GM19467 (cell line): Measurements from ENCODE around the gene COX6B1.
A peak's percentile ranks its signal among the peaks of the same experiment; 100 is the strongest.
"Not testable (repeated sequence)": the region's sequence is repeated elsewhere in the genome, so short reads cannot be mapped to it uniquely, and the experiment has no call there.

Experiments
- ATAC-seq: cut with Tn5 transposase; IDR thresholded peaks from one replicate; pipeline ENCODE4 v1.9.1; 2021; ENCODE audit warnings: mild to moderate bottlenecking, moderate library complexity; ENCODE audit not compliant: unreplicated experiment

Gene COX6B1

DNA sequence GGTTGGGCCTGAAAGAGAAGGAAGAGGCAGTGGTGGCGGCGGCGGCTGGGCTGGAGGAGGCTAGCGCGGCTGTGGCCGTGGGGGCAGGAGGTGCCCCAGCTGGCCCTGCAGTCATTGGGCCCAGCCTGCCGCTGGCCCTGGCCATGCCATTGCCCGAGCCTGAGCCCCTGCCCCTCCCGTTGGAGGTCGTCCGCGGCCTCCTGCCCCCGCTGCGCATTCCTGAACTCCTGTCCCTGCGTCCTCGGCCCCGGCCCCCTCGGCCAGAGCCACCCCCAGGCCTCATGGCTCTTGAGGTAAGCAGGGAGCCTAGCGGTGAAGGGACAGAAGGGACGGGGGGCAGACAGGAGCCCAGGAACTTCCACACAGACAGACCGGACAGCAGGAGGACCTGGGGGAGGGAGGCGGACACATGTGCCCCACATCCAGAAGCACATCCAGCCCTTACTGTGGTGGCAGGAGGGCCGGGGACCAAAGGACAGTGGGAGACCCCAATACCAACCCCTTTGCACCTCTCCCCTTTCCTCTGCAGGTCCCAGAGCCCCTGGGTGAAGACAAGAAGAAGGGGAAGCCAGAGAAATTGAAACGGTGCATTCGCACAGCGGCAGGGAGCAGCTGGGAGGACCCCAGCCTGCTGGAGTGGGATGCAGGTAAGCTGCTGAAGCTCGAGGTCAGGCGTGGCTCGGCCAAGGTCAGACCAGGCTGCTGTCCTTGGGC, 14.2 kb upstream of the COX6B1 start:
- ATAC-seq = no peak

DNA sequence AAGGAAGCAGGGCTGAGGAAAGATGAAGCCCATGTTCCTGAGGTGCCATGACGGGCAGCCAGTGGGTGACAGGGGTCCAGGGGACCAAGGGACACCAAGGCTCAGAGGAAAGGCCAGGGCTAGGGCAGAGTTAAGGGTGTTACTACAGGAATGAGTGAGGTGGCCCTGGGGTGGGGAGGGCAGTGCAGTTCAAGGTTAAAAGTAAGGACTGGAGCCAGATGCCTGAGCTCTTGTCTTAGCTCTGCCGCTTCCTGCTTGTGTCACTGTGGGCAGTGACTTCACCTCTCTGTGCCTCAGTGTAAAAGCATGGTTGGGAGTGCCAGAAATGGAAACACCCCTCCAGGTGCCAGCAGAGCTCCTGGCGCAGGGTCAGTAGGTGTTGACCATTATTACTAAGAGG, 11.5 kb upstream of the COX6B1 start:
- ATAC-seq = no peak

DNA sequence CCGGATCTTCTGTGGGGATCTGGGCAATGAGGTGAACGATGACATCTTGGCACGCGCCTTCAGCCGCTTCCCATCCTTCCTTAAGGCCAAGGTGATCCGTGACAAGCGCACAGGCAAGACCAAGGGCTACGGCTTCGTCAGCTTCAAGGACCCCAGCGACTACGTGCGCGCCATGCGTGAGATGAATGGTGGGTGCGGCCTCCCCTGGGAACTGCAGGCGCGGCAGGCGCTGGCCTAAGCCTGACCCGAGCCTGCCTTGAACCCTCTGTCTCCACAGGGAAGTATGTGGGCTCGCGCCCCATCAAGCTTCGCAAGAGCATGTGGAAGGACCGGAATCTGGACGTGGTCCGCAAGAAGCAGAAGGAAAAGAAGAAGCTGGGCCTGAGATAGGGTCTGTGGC, 11.0 kb upstream of the COX6B1 start:
- no peak for ATAC-seq

DNA sequence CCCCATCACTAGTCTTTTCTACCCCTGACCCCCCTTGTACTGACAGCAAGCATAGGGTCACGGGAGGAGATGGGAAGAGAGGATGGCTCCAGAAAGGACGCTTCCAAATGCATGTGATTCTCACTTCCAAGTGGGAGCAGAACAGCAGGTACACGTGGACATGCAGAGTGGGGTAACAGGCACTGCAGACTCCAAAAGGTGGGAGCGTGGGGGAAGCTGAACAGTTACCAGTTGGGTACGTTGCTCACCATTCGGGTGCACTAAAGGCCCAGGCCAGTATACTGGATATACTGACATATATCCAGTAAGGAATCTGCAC, 8.8 kb upstream of the COX6B1 start:
- ATAC-seq = no peak

DNA sequence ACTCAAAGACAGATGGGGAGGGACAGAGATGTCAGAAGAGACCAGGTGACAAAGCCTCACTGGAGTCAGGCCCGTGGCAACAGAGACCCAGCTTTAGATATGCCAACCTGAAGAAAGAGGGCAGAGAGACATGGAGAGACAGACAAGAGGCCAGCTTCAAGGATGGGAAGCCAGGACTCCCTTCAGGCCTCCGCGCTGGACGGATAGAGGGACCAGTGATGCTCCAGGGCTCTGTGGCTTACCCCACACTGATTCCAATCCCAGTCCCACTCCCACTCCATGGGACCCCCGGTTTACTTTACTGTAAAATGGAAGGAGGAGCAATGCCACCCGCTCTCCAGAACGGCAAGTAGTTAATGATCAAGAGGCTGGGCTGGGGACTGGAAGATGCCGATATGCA, 8.3 kb upstream of the COX6B1 start:
- ATAC-seq = no peak

DNA sequence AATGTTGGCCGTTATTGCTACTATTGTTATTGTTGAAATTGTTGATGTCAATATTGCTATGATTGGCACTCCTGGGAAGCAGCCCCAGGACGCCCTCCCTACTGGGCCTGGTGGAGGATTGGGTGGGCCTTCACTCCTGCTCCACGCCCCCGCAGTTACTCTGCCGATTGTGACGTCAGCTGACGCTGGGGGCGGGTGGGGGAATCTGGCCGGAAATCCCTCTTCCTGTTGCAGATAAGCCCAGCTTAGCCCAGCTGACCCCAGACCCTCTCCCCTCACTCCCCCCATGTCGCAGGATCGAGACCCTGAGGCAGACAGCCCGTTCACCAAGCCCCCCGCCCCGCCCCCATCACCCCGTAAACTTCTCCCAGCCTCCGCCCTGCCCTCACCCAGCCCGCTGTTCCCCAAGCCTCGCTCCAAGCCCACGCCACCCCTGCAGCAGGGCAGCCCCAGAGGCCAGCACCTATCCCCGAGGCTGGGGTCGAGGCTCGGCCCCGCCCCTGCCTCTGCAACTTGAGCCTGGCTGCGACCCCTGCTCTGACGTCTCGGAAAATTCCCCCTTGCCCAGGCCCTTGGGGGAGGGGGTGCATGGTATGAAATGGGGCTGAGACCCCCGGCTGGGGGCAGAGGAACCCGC, 6.5 kb upstream of the COX6B1 start, which contains the start of gene ETV2:
ETV2 (plus strand) TSS at position 231 of the 637 bp plus-strand sequence. CDS start 716 bp downstream, outside the sequence.
- ATAC-seq = no peak

DNA sequence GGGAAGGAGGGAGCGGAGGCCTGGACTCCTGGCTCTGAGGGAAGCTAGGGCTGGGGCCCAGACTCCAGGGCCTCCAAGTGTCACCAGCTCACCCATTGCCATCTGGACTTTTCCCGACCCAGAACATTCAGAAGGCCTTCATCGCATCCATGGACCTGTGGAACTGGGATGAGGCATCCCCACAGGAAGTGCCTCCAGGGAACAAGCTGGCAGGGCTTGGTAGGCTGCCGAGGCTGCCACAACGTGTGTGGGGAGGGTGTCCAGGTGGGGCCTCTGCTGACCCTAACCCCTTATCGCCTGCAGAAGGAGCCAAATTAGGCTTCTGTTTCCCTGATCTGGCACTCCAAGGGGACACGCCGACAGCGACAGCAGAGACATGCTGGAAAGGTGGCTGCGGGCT, 5.8 kb upstream of the COX6B1 start:
- no peak for ATAC-seq

DNA sequence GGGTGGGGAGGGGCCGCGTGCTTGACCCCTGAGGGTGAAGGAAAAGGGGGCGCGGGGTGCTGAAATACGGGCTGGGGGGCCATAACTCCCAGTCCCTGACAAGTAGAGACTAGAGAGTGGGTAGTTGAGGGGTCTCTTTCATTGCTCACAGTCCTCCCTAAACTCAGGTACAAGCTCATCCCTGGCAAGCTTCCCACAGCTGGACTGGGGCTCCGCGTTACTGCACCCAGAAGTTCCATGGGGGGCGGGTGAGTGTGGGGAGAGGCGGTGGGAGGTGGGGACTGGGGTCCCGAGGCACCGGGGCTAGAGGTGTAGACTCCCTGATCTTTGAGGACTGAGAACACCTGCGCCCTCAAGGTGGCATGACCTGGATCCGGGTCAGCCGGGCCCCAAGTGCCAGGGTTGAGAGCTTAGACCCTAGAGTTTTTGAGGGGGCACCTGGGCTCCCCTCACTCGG, 5.3 kb upstream of the COX6B1 start:
- no peak for ATAC-seq

DNA sequence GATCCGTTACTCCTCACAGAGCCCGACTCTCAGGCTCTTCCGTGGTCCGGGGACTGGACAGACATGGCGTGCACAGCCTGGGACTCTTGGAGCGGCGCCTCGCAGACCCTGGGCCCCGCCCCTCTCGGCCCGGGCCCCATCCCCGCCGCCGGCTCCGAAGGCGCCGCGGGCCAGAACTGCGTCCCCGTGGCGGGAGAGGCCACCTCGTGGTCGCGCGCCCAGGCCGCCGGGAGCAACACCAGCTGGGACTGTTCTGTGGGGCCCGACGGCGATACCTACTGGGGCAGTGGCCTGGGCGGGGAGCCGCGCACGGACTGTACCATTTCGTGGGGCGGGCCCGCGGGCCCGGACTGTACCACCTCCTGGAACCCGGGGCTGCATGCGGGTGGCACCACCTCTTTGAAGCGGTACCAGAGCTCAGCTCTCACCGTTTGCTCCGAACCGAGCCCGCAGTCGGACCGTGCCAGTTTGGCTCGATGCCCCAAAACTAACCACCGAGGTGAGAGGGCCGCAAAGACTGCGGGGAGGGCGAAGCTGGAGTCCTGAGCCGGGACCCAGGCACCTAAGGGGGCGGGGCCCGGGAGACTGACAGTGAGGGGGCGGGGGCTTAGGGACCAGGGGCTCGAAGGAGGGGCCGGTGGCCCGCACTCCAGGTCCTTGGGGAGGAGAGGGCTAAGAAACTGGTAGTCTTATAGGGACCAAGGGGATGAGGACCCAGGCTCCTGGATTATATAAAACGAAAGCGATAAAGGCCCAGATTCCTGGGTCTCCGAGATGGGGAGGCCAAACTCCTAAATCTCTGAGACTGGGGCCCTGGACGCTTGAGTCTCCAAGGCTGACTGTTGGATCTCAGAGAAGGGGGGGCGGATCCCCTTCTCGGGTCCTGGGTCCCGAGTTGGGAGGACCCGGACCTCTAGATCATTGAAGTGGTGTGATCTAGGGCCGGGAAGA, 4.6 kb upstream of the COX6B1 start:
- no peak for ATAC-seq

DNA sequence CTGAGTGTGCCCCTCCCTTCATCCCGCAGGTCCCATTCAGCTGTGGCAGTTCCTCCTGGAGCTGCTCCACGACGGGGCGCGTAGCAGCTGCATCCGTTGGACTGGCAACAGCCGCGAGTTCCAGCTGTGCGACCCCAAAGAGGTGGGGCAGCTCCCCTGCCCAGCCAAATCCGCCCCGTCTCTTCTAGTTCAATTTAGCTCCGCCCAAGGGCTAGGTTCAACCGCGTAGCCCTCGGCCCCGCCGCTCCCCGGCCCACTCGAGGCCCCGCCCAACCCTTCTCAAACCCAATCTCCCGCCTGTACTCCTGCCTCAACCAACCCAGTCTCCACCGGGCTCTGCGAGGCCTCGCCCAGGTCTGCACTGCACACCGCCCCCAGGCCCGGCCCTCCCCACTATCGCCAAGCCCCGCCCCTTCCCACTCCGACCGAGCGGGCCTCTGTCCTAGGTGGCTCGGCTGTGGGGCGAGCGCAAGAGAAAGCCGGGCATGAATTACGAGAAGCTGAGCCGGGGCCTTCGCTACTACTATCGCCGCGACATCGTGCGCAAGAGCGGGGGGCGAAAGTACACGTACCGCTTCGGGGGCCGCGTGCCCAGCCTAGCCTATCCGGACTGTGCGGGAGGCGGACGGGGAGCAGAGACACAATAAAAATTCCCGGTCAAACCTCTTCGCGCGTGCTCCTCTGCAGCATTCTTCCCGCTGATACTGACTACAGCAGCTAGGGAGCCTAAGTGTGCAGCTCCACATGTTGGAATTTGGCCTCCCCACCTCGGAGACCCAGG, 3.7 kb upstream of the COX6B1 start:
- ATAC-seq = peak; percentile 61

DNA sequence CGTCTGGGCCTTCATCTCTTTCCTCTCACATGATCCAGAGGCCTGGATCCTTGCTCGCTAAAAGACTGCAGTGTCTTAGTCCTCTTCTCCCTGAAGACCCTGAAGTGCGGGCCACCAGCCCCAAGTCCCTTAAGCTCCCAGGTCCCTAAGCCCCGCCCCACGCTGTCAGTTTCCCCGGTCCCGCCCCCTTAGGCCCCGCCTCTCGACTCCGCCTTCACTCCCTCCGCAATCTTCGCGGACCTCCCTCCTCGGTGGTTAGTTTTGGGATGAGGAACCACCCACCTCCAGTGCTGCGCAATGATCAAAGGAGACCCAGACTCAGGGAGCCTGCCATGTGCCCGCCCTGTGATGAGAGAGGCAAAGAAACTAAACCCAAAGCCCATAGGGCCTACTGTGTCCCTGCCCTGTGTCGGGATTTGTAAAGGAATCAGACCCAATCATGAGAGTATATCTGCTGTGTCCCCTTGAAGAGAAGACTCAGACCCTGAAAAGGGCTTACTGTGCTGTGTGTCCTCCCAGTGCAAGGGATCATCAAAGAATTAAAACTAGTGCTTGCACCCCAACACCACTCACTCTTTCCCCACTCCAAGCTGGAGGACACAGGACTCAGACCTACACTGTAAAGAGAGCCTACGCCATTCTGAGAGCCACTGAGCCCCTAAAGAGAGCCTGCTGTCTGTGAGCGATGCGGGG, 3.0 kb upstream of the COX6B1 start:
- no peak for ATAC-seq

DNA sequence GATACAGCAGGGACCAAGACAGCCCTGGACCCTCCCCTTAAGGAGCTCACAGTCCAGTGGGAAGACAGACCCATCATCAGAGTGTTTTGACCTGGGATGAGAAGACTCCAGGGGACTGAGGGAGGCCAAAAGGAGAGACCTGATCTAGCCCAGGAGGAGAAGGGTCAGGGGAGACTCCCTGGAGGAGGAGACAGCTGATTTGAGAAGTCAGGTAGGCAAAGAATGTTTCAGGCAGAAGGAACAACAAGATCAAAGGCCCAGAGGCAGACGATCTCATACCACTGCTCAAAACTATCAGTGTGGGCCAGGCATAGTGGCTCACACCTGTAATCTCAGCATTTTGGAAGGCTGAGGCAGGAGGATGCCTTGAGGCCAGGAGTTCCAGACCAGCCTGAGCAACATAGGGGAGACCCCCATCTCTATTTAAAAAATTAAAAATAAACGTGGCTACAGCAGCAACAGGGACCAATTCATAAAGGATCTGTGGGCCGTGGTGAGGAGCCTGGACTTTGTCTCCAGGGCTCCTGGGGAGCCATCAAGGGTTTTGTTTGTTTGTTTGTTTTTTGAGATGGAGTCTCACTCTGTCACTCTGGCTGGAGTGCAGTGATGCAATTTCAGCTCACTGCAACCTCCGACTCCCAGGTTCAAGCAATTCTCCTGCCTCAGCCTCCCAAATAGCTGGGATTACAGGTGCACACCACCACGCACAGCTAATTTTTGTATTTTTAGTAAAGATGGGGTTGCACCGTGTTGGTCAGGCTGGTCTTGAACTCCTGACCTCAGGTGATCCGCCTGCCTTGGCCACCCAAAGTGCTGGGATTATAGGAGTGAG, 2.2 kb upstream of the COX6B1 start:
- ATAC-seq = no peak

DNA sequence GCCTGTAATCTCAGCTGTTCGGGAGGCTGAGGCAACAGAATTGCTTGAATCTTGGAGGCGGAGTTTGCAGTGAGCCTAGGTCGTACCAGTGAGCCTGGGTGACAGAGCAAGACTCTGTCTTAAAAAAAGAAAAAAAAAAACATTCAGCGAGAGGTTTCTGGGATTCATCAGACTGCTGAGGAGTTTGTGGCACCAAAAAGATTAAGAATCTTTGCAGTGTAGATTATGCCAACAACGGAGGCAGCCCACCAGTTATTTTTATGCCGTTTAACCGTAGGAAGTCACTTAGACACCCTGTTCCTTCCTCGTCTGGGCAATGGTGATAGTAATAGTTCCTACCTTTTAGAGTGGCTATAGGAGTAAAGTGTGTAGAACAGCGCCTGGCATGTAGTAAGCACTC, 2.5 kb downstream of the COX6B1 start:
- no peak for ATAC-seq

DNA sequence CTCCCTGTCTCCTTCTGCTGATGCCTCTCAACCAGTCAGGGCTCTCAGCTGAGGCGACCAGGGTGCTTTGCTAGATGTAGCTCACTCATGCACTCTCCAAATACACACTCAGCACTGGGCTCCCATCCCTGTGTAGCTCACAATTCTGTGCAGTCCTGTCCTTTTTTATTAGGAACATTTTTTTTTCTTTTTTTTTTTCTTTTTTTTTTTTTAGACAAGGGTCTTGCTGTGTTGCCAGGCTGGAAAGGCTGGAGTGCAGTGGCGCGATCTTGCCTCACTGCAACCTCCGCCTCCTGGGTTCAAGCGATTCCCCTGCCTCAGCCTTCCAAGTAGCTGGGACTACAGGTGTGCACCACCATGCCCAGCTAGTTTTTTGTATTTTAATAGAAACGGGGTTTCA, 6.7 kb downstream of the COX6B1 start:
- ATAC-seq = not testable (repeated sequence)

DNA sequence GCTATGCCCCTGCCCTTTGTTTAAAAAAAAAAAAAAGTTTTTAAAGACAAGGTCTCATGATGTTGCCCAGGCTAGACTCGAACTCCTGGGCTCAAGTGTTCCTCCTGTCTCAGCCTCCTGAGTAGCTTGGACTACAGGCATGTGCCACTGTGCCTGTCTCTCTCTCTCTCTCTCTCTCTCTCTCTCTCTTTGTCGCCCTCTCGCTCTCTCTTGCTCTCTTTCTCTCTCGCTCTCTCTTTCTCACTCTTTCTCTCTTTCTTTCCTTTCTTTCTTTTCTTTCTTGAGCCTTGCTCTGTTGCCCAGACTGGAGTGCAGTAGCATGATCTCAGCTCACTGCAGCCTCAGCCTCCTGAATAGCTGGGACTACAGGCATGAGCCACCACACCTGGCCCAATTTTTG, 7.5 kb downstream of the COX6B1 start:
- ATAC-seq = no peak

DNA sequence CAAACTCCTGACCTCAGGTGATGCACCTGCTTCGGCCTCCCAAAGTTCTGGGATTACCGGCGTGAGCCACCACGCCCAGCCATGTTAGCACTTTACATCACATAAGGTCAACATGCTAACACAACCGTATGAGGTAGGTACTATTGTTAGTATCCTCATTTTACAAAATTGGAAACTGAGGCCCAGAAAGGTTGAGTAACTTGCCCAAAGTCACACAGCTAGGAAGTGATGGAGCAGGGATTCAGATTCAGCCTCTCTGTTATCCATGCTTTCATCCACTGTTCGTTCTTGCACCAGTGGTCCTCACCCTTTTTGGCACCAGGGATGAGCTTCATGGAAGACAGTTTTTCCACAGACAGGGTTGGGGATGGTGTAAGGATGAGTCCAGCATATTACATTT, 8.6 kb downstream of the COX6B1 start:
- ATAC-seq = no peak

DNA sequence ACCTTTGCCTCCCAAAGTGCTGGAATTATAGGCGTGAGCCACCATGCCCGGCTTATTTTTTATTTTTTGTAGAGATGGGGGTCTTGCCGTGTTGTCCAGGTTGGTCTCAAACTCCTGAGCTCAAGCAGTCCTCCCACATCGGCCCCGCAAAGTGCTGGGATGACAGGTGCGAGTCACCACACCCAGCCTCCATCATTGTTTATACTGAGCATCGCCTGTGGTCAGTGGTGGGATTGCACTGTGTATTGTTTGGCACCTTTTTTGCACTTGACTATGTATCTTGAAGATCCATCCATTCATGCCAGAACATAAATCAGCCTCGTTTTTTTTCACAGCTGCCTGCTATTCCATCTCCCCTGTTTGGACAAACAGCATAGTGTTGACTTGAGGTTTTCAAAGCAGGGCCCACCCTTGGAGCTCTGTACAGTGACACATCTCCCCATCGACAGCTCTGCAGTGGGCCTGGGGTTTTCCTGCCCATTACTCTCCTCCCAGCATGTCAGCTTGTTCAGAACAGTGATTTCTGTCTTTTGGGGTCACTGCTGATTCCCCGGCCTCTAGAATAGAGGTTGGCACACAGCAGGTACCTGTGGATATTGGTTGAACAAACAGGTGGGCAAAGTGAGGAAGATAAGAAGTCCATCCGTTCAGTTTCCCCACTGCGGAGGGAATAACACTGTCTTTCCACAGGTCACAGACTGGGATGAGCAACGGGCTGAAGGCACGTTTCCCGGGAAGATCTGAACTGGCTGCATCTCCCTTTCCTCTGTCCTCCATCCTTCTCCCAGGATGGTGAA, 10.0 kb downstream of the COX6B1 start:
- no peak for ATAC-seq

DNA sequence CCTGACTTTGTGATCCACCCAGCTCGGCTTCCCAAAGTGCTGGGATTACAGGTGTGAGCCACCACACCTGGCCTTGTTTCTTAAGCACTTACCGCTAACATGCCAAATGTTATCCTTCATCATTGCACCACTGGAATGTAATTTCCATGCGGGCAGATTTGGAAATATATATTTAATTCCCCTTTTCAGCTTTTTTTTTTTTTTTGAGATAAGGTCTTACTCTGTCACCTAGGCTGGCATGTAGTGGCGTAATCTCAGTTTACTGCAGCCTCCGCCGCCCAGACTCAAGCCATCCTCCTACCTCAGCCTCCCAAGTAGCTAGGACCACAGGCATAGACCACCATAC, 13.8 kb downstream of the COX6B1 start:
- no peak for ATAC-seq

DNA sequence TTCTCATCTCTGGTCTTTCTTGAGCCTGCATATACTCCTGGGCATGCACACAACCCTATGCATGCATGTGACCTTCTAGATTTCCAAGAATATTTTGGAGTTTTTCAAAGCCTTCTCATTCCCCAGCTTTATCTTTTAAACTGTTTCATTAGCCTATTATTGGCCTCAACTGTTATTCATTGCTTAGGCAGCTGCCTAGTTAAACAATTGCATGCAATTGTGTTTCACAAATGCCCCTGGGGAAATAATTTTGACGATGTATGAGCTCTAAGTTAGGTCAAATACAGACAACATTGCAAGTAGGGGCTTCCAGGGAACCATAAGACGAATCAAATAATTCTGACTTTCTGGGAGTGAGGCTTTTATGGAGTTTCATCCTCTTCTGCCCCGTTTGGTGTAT, 15.9 kb downstream of the COX6B1 start:
- ATAC-seq = no peak
